ENCODE results near the gene NOSTRIN. TPM values are rescaled to one million over a fixed set of nuclear protein-coding genes. Genes with fewer than 3 reads are reported as not detected.

The NOSTRIN gene
- total RNA-seq, 1 experiment from 2014 or later: not detected

DNA sequence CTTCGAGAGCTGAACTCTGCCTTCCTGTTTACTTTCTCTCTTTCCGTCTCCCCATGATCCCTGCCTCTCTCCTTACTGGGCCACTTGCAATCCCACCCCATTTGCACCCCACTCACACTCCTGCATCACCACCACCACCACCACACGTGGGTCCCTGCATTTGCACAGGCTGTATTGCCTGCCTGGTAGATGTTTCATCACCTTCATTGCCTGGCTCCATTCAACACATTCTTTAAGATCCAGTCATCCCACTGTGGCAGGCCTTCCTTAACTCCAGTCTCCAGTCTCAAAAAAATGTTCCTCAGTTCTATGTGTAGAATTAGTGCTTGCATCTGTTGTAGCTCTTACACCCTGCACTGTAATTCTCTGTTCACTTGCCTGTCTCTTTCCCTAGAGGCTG lies 13.9 kb downstream of the NOSTRIN start:
- Histone ChIP-seq H3K9me3 (ENCODE audit: control insufficient read depth, low read depth, low read length) (no peaks in the 10 kb centered on the region), H3K4ac (ENCODE audit: low read depth, low read length) (no peak overlapping the region), H3K23ac (ENCODE audit: insufficient read length, low read depth, low read length) (no peak overlapping the region), H4K8ac (replicated peaks; ENCODE audit: insufficient read length, low read depth, low read length) (no peak overlapping the region), H2BK5ac (ENCODE audit: insufficient read length, low read length) (no peak overlapping the region), H2AFZ (ENCODE audit: low read length) (no peak overlapping the region), H3K4me1 (ENCODE audit: insufficient read depth, low read length) (no peaks in the 10 kb centered on the region; the same call in 1 of the 2 replicates), H3K56ac (ENCODE audit: insufficient read length, low read depth, low read length) (no peak overlapping the region), H3K79me2 (ENCODE audit: insufficient read depth, low read length) (no peaks in the 10 kb centered on the region), H3K9ac (ENCODE audit: extremely low read depth, insufficient read length, low read length) (no peak overlapping the region), H3K4me2 (ENCODE audit: insufficient read depth, insufficient read length, low read length) (no peak overlapping the region), H3K18ac (ENCODE audit: insufficient read length, low read depth, low read length) (no peak overlapping the region), H3T11ph (ENCODE audit: low read length) (no peak overlapping the region), H2AK5ac (ENCODE audit: insufficient read length, low read length) (no peak overlapping the region), H3K79me1 (ENCODE audit: insufficient read depth, low read depth, low read length, poor library complexity, severe bottlenecking) (no peaks in the 10 kb centered on the region), H2BK15ac (ENCODE audit: low read depth, low read length) (no peak overlapping the region), H2BK20ac (ENCODE audit: low read depth, low read length, poor library complexity, severe bottlenecking) (no peak overlapping the region), H3K14ac (ENCODE audit: insufficient read depth, low read length) (no peak overlapping the region), H2BK120ac (ENCODE audit: low read depth, low read length, poor library complexity, severe bottlenecking) (no peak overlapping the region), H4K5ac (ENCODE audit: insufficient read length, low read depth, low read length) (no peak overlapping the region), H3K27me3 (ENCODE audit: insufficient read depth, low read length) (no peaks in the 10 kb centered on the region), H4K20me1 (ENCODE audit: control insufficient read depth, insufficient read depth, insufficient read length) (no peaks in the 10 kb centered on the region), H3K27ac (ENCODE audit: insufficient read length, low read depth, low read length) (no peak overlapping the region), H4K91ac (ENCODE audit: insufficient read length, low read depth, low read length) (no peak overlapping the region), H2BK12ac (ENCODE audit: insufficient read length, low read depth, low read length) (no peak overlapping the region), H3K23me2 (ENCODE audit: insufficient read length, low read depth, low read length, poor library complexity, severe bottlenecking) (no peaks in the 10 kb centered on the region)
- H3K27ac Mint-ChIP-seq: no peak overlapping the region; a peak in 1 of 7 replicates
- no peak overlapping the region for H3K4me3 Mint-ChIP-seq
- H3K27me3 Mint-ChIP-seq (ENCODE audit: low read depth): no peaks in the 10 kb centered on the region; the same call in 1 of the 2 replicates
- no peaks in the 10 kb centered on the region for H3K9me3 Mint-ChIP-seq
- H3K36me3 Mint-ChIP-seq (ENCODE audit: insufficient read depth in 1 of 3, low read depth in 3 of 3): no peaks in the 10 kb centered on the region
- no peaks in the 10 kb centered on the region; a peak in 1 of 4 replicates for H3K4me1 Mint-ChIP-seq
- no peak for DNase-seq
- TF ChIP-seq, protein P1, sequence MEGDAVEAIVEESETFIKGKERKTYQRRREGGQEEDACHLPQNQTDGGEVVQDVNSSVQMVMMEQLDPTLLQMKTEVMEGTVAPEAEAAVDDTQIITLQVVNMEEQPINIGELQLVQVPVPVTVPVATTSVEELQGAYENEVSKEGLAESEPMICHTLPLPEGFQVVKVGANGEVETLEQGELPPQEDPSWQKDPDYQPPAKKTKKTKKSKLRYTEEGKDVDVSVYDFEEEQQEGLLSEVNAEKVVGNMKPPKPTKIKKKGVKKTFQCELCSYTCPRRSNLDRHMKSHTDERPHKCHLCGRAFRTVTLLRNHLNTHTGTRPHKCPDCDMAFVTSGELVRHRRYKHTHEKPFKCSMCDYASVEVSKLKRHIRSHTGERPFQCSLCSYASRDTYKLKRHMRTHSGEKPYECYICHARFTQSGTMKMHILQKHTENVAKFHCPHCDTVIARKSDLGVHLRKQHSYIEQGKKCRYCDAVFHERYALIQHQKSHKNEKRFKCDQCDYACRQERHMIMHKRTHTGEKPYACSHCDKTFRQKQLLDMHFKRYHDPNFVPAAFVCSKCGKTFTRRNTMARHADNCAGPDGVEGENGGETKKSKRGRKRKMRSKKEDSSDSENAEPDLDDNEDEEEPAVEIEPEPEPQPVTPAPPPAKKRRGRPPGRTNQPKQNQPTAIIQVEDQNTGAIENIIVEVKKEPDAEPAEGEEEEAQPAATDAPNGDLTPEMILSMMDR (conservative IDR thresholded peaks at IDR 0.05): no peak
- no CpG with 5 or more reads among the region's 3 CpGs for WGBS (ENCODE audit: extremely low coverage, insufficient read length, low lambda C conversion rate)

All from H9 (cell line).